ENCODE data around the gene SHB.

The SHB gene

DNA sequence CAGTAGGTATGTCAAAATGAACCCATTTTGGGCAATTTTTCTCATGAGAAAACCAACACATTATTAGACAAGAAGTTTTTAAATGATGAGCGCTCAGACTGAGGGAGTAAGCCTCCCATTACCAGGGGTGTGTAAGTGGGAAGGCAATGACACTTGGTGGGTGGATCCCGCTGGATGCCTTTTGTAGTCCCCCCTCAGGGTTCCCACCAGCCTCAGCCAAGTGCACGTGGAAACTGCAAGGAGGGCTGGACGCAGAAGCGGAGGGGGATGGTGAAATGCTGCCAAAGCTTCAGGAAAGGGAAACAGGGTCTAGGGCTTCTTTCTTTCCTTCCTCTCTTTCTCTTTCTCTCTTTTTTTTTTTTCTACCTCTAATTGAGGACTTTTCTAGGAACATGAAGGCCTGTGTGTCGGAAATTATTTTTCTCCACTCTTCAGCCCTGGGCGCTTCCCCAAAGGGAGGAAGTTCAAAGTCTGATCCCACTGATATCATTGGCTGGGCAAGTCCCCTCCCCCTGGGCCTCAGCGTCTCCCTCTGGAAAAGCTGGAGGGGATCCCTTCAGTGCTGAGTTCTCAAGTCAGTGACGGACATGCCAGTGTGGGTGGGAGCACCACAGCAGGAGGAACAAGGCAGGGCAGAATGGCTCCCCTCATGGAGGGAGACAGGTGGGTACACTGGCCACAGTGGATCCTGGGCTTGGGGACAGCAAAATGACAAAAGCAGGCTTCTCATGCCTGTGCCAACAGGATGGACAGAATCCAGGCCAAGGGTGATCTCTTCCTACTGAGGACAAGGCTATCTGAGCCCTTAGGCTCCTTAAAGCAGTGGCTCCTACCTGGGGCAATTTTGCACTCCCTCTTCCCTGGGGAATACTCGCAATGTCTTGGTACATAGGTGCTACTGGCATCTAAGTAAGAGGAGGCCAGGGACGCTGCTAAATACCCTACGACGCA is 141.2 kb downstream of the SHB start:
- no peak for TF ChIP-seq ZNF626 (tag by site-specific recombination; IDR thresholded peaks at IDR 0.05)
- no peak for TF ChIP-seq ZNF843 (tag by site-specific recombination; IDR thresholded peaks at IDR 0.05)
- TF ChIP-seq ZNF302 (tag by site-specific recombination; IDR thresholded peaks at IDR 0.05; ENCODE audit: low read depth): no peak
- no peak for TF ChIP-seq MZF1 (tag by site-specific recombination; IDR thresholded peaks at IDR 0.05; ENCODE audit: borderline replicate concordance)
- TF ChIP-seq ZNF664 (tag by site-specific recombination; IDR thresholded peaks at IDR 0.05): no peak
- TF ChIP-seq KLF9 (tag by site-specific recombination; IDR thresholded peaks at IDR 0.05; ENCODE audit: low read depth): no peak
- TF ChIP-seq, protein P1, sequence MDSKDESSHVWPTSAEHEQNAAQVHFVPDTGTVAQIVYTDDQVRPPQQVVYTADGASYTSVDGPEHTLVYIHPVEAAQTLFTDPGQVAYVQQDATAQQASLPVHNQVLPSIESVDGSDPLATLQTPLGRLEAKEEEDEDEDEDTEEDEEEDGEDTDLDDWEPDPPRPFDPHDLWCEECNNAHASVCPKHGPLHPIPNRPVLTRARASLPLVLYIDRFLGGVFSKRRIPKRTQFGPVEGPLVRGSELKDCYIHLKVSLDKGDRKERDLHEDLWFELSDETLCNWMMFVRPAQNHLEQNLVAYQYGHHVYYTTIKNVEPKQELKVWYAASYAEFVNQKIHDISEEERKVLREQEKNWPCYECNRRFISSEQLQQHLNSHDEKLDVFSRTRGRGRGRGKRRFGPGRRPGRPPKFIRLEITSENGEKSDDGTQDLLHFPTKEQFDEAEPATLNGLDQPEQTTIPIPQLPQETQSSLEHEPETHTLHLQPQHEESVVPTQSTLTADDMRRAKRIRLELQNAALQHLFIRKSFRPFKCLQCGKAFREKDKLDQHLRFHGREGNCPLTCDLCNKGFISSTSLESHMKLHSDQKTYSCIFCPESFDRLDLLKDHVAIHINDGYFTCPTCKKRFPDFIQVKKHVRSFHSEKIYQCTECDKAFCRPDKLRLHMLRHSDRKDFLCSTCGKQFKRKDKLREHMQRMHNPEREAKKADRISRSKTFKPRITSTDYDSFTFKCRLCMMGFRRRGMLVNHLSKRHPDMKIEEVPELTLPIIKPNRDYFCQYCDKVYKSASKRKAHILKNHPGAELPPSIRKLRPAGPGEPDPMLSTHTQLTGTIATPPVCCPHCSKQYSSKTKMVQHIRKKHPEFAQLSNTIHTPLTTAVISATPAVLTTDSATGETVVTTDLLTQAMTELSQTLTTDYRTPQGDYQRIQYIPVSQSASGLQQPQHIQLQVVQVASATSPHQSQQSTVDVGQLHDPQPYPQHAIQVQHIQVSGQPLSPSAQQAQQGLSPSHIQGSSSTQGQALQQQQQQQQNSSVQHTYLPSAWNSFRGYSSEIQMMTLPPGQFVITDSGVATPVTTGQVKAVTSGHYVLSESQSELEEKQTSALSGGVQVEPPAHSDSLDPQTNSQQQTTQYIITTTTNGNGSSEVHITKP (tag by site-specific recombination; IDR thresholded peaks at IDR 0.05): no peak
- no peak for TF ChIP-seq ZNF510 (tag by site-specific recombination; IDR thresholded peaks at IDR 0.05; ENCODE audit: insufficient replicate concordance)
- TF ChIP-seq ZXDB (tag by site-specific recombination; IDR thresholded peaks at IDR 0.05): no peak
- TF ChIP-seq, protein P2, sequence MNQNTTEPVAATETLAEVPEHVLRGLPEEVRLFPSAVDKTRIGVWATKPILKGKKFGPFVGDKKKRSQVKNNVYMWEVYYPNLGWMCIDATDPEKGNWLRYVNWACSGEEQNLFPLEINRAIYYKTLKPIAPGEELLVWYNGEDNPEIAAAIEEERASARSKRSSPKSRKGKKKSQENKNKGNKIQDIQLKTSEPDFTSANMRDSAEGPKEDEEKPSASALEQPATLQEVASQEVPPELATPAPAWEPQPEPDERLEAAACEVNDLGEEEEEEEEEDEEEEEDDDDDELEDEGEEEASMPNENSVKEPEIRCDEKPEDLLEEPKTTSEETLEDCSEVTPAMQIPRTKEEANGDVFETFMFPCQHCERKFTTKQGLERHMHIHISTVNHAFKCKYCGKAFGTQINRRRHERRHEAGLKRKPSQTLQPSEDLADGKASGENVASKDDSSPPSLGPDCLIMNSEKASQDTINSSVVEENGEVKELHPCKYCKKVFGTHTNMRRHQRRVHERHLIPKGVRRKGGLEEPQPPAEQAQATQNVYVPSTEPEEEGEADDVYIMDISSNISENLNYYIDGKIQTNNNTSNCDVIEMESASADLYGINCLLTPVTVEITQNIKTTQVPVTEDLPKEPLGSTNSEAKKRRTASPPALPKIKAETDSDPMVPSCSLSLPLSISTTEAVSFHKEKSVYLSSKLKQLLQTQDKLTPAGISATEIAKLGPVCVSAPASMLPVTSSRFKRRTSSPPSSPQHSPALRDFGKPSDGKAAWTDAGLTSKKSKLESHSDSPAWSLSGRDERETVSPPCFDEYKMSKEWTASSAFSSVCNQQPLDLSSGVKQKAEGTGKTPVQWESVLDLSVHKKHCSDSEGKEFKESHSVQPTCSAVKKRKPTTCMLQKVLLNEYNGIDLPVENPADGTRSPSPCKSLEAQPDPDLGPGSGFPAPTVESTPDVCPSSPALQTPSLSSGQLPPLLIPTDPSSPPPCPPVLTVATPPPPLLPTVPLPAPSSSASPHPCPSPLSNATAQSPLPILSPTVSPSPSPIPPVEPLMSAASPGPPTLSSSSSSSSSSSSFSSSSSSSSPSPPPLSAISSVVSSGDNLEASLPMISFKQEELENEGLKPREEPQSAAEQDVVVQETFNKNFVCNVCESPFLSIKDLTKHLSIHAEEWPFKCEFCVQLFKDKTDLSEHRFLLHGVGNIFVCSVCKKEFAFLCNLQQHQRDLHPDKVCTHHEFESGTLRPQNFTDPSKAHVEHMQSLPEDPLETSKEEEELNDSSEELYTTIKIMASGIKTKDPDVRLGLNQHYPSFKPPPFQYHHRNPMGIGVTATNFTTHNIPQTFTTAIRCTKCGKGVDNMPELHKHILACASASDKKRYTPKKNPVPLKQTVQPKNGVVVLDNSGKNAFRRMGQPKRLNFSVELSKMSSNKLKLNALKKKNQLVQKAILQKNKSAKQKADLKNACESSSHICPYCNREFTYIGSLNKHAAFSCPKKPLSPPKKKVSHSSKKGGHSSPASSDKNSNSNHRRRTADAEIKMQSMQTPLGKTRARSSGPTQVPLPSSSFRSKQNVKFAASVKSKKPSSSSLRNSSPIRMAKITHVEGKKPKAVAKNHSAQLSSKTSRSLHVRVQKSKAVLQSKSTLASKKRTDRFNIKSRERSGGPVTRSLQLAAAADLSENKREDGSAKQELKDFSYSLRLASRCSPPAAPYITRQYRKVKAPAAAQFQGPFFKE (tag by site-specific recombination; IDR thresholded peaks at IDR 0.05; ENCODE audit: borderline replicate concordance): no peak
- TF ChIP-seq, protein P3, sequence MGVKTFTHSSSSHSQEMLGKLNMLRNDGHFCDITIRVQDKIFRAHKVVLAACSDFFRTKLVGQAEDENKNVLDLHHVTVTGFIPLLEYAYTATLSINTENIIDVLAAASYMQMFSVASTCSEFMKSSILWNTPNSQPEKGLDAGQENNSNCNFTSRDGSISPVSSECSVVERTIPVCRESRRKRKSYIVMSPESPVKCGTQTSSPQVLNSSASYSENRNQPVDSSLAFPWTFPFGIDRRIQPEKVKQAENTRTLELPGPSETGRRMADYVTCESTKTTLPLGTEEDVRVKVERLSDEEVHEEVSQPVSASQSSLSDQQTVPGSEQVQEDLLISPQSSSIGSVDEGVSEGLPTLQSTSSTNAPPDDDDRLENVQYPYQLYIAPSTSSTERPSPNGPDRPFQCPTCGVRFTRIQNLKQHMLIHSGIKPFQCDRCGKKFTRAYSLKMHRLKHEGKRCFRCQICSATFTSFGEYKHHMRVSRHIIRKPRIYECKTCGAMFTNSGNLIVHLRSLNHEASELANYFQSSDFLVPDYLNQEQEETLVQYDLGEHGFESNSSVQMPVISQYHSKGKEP (tag by site-specific recombination; IDR thresholded peaks at IDR 0.05): no peak
- TF ChIP-seq SP3 (tag by site-specific recombination; IDR thresholded peaks at IDR 0.05): no peak
- no peak for TF ChIP-seq ZBTB48 (tag by site-specific recombination; IDR thresholded peaks at IDR 0.05)
- no peak for TF ChIP-seq ZNF544 (tag by site-specific recombination; IDR thresholded peaks at IDR 0.05)
- CTCF ChIA-PET: interaction anchor here (1.8 kb wide), 2 partner anchors 9 to 14 kb away, joined by 7 to 8 read pairs; no protein-coding TSS in a partner anchor
- H3K9me3 ChIP-seq (ENCODE audit: control insufficient read depth, insufficient read depth, low read depth, low read length): no peaks in the 10 kb centered on the region
- no peak overlapping the region for H3K27ac ChIP-seq (ENCODE audit: extremely low read depth, low read depth, low read length)
- no peak overlapping the region for H3K4me3 ChIP-seq (ENCODE audit: low read depth, low read length)
- H3K4me1 ChIP-seq (ENCODE audit: control insufficient read depth, insufficient read depth, low read length): no peaks in the 10 kb centered on the region
- peaks cover 0 to 34% of the 10 kb centered on the region in 2 experiments; a peak in 1 of 3 replicates for H3K36me3 ChIP-seq (ENCODE audit: control insufficient read depth in 2 of 2, insufficient read depth in 1 of 2, low read length in 2 of 2)
- POLR2A ChIA-PET: no interaction called here
